ENCODE measurements around the gene KIDINS220. TPM values are rescaled to one million over a fixed set of nuclear protein-coding genes. Genes with fewer than 3 reads are reported as not detected.

The KIDINS220 gene
- total and polyA plus RNA-seq, 2 of the 13 experiments (the other 11 are each of a cell fraction or from before 2014, with no cell fraction given), result 25.2 to 32.3 TPM

DNA sequence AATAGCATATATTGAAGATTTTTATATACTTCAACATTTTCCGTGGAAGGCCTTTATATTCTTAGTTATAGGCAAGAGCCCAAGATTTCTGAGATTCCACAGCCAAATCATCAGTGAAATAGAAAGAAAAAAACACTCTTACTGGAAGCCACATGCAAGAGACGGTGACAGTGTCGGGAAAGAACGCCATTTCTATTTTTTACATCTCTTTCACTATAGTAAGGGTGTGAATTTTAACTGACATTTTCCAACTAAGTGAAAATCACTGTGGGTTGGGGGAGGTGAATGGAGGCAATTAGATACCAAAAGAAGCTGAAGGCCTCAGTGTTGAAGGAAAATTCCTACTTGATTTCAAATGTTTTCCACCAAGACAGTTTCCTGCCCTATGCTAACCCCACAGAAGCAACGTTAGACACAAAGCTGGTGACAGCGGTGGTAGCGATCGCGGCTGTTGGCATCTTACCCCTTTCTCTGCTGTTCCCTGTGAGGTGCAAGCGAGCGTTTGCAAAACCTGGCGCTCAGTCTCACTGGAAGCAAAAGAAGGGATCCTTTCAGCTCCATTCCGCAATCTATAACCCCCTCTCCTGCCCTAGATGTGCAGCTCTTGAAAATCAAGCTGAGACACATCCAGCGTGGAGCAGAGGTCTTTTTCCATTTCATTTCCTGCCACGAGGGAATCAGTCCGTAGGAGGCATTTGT, 135.6 kb downstream of the KIDINS220 start:
- Histone ChIP-seq H3K79me2 (ENCODE audit: insufficient read depth, low read length) (no peaks in the 10 kb centered on the region), H3K27me3 (ENCODE audit: control insufficient read depth in 1 of 2, insufficient read depth in 2 of 2, low read length in 2 of 2) (peaks cover 0 to 64% of the 10 kb centered on the region in 2 experiments; a peak in 2 of 5 replicates), H3K9me3 (ENCODE audit: low read length) (no peaks in the 10 kb centered on the region), H2AFZ (ENCODE audit: low read length) (no peak overlapping the region), H3K9ac (ENCODE audit: insufficient read depth, low read depth, low read length) (no peak overlapping the region), H3K27ac (ENCODE audit: extremely low read length, insufficient read depth, low read length) (no peak overlapping the region), H4K20me1 (ENCODE audit: insufficient read depth, low read length) (no peaks in the 10 kb centered on the region), H3K4me2 (ENCODE audit: low read depth, low read length) (no peak overlapping the region), H3K4me3 (replicated peaks in 1 of 3; ENCODE audit: insufficient read depth in 1 of 3, low read depth in 2 of 3, low read length in 3 of 3) (no peak overlapping the region), H3K36me3 (replicated peaks in 1 of 2; ENCODE audit: control insufficient read depth in 1 of 2, insufficient read depth in 2 of 2, low read length in 2 of 2) (no peaks in the 10 kb centered on the region), H3K4me1 (ENCODE audit: insufficient read depth, low read length) (no peaks in the 10 kb centered on the region)
- WGBS (ENCODE audit: low lambda C conversion rate), result 63% methylated on average over 16 of the region's 16 CpGs
- intact Hi-C loops (cut with micrococcal nuclease; ENCODE audit: unreplicated experiment) (no loop called here), in situ Hi-C loops (cut with HindIII; ENCODE audit: extremely low pct_ligation_motif_present, low pct_unique_long_range_greater_than_20kb) (no loop called here)
- FAIRE-seq (no peak), DNase-seq (ENCODE audit: low spot score) (no peak), ATAC-seq (no peak)
- no TSS peak for BruUV-seq (replicated peaks)
- ChIA-PET POLR2A (no interaction called here), CTCF (ENCODE audit: low intra/inter-chr PET ratio, low total read pairs) (no interaction called here)
- no peak for TF ChIP-seq TMF1 (CRISPR knock-in tag; IDR thresholded peaks at IDR 0.05; ENCODE audit: low read depth)
- no peak for TF ChIP-seq FLYWCH1 (CRISPR knock-in tag; IDR thresholded peaks at IDR 0.05)
- TF ChIP-seq ZNF737 (CRISPR knock-in tag; IDR thresholded peaks at IDR 0.05; ENCODE audit: borderline replicate concordance), result no peak
- no peak for TF ChIP-seq SIX4 (CRISPR knock-in tag; IDR thresholded peaks at IDR 0.05)
- TF ChIP-seq, protein P1, sequence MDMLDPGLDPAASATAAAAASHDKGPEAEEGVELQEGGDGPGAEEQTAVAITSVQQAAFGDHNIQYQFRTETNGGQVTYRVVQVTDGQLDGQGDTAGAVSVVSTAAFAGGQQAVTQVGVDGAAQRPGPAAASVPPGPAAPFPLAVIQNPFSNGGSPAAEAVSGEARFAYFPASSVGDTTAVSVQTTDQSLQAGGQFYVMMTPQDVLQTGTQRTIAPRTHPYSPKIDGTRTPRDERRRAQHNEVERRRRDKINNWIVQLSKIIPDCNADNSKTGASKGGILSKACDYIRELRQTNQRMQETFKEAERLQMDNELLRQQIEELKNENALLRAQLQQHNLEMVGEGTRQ (IDR thresholded peaks at IDR 0.05; ENCODE audit: low read depth, low read length), result no peak
- TF ChIP-seq, protein P1 (CRISPR knock-in tag; IDR thresholded peaks at IDR 0.05; ENCODE audit: borderline replicate concordance), result no peak

Measured in HepG2 (cell line).